ENCODE results near the gene CD2BP2. TPM values are rescaled to one million over a fixed set of nuclear protein-coding genes. Genes with fewer than 3 reads are reported as not detected.

CD2BP2 gene
- total and polyA plus RNA-seq, 2 of the 13 experiments (the other 11 are each of a cell fraction or from before 2014, with no cell fraction given) = 24.9 to 54.6 TPM

- Histone ChIP-seq H4K20me1 (ENCODE audit: insufficient read depth, low read length) (no peaks in the 10 kb centered on the region), H3K9ac (ENCODE audit: insufficient read depth, low read depth, low read length) (no peak overlapping the region; the same call in 1 of the 2 replicates), H3K9me3 (ENCODE audit: low read length) (no peaks in the 10 kb centered on the region), H3K79me2 (ENCODE audit: insufficient read depth, low read length) (peaks cover 26% of the 10 kb centered on the region), H2AFZ (ENCODE audit: low read length) (no peak overlapping the region), H3K36me3 (replicated peaks in 1 of 2; ENCODE audit: control insufficient read depth in 1 of 2, insufficient read depth in 2 of 2, low read length in 2 of 2) (peaks cover 12 to 40% of the 10 kb centered on the region in 2 experiments), H3K4me3 (replicated peaks in 1 of 3; ENCODE audit: insufficient read depth in 1 of 3, low read depth in 2 of 3, low read length in 3 of 3) (no peak overlapping the region), H3K27me3 (ENCODE audit: control insufficient read depth in 1 of 2, insufficient read depth in 2 of 2, low read length in 2 of 2) (no peaks in the 10 kb centered on the region; a peak in 1 of 5 replicates), H3K4me1 (ENCODE audit: insufficient read depth, low read length) (peaks cover 43% of the 10 kb centered on the region), H3K27ac (ENCODE audit: extremely low read length, insufficient read depth, low read length) (peak overlapping the region; percentile 5), H3K4me2 (ENCODE audit: low read depth, low read length) (0 out of 2 replicates have a peak overlapping the region, but pooled peaks have one; percentile 95)
- DNase-seq (ENCODE audit: low spot score) (no peak), FAIRE-seq (no peak), ATAC-seq (no peak)
- CTCF ChIA-PET (ENCODE audit: low intra/inter-chr PET ratio, low total read pairs) = no interaction called here
- intact Hi-C loops (cut with micrococcal nuclease; ENCODE audit: unreplicated experiment) = no loop called here
- in situ Hi-C loops (cut with HindIII; ENCODE audit: extremely low pct_ligation_motif_present, low pct_unique_long_range_greater_than_20kb) = loop anchor here (10.0 kb wide), 1 partner anchor 257 kb away; the partner anchor contains the start of gene ZNF689
- POLR2A ChIA-PET = interaction anchor here (1.7 to 6.7 kb wide), 2 partner anchors 12 to 52 kb away, joined by 4 to 94 read pairs; partner anchors contain the start of gene TBC1D10B
- no TSS peak for BruUV-seq (replicated peaks)
- 92% methylated on average over 37 of the region's 37 CpGs for WGBS (ENCODE audit: low lambda C conversion rate)
- TF ChIP-seq ZNF362 (CRISPR knock-in tag; IDR thresholded peaks at IDR 0.05; ENCODE audit: borderline replicate concordance) = no peak
- no peak for TF ChIP-seq ZBTB2 (CRISPR knock-in tag; IDR thresholded peaks at IDR 0.05; ENCODE audit: low read depth)
- 0 out of 2 replicates have a peak, but pooled peaks have one; percentile 24 for TF ChIP-seq ZNF776 (CRISPR knock-in tag; IDR thresholded peaks at IDR 0.05)
- no peak for TF ChIP-seq NCOA5 (CRISPR knock-in tag; IDR thresholded peaks at IDR 0.05)
- no peak for TF ChIP-seq ZNF720 (CRISPR knock-in tag; IDR thresholded peaks at IDR 0.05)
- TF ChIP-seq POLR2G (IDR thresholded peaks at IDR 0.05; ENCODE audit: low read depth, low read length) = peak; percentile 12; the same call in 1 of the 2 replicates
- no peak for TF ChIP-seq RNF219 (CRISPR knock-in tag; IDR thresholded peaks at IDR 0.05)
- no peak for TF ChIP-seq USF2 (IDR thresholded peaks at IDR 0.05; ENCODE audit: low read depth, low read length)
- no peak for TF ChIP-seq USF2 (CRISPR knock-in tag; IDR thresholded peaks at IDR 0.05; ENCODE audit: borderline replicate concordance)
- TF ChIP-seq AGO2 (optimal IDR thresholded peaks at IDR 0.05; ENCODE audit: low read depth, low read length) = peak; percentile 63
These were observed 2.8 kb upstream of the CD2BP2 start for GRCh38 chr16:30357715-30358576.
